Astrocyte (in vitro differentiated cells and primary cell): ENCODE data around the gene MALT1. TPM values are rescaled to one million over a fixed set of nuclear protein-coding genes. Genes with fewer than 3 reads are reported as not detected.

ENCODE experiments used
- DNase-seq: peaks from one replicate; pipeline ENCODE4 v3.0.0-alpha.2; 2010; ENCODE audit warnings: low read depth
- FAIRE-seq: peaks from 2 replicates; lab custom pipeline; 2011; peaks lifted over from hg19 to GRCh38; lab: Jason Lieb, UNC
- H2AFZ ChIP-seq: 2 replicates; pipeline ENCODE4 v1.6.0; 2012; ENCODE audit warnings: low read depth, low read length, inconsistent platforms
- H3K27ac ChIP-seq: 2 replicates; pipeline ENCODE4 v1.5.1; 2011; ENCODE audit warnings: low read depth, low read length, inconsistent platforms
- H3K27me3 ChIP-seq: 2 replicates; pipeline ENCODE4 v1.6.0; 2011; ENCODE audit warnings: low read length, inconsistent platforms; ENCODE audit not compliant: insufficient read depth
- H3K36me3 ChIP-seq: 2 replicates; pipeline ENCODE4 v1.5.1; 2011; ENCODE audit warnings: low read length, inconsistent platforms; ENCODE audit not compliant: insufficient read depth
- H3K4me1 ChIP-seq: 2 replicates; pipeline ENCODE4 v1.5.1; 2011; ENCODE audit warnings: low read length, inconsistent platforms; ENCODE audit not compliant: insufficient read depth
- H3K4me2 ChIP-seq: 2 replicates; pipeline ENCODE4 v1.6.0; 2012; ENCODE audit warnings: low read length, inconsistent platforms
- H3K4me3 ChIP-seq: 2 replicates; pipeline ENCODE4 v1.5.1; 2011; ENCODE audit warnings: low read depth, mild to moderate bottlenecking, low read length, inconsistent platforms; ENCODE audit not compliant: insufficient read depth
- H3K79me2 ChIP-seq: 2 replicates; pipeline ENCODE4 v1.6.0; 2012; ENCODE audit warnings: mild to moderate bottlenecking, low read length, inconsistent platforms; ENCODE audit not compliant: insufficient read depth
- H3K9ac ChIP-seq: 2 replicates; pipeline ENCODE4 v1.6.0; 2012; ENCODE audit warnings: mild to moderate bottlenecking, low read length, inconsistent platforms
- H3K9me3 ChIP-seq: 2 replicates; pipeline ENCODE4 v1.5.1; 2012; ENCODE audit warnings: low read depth, mild to moderate bottlenecking, low read length, inconsistent platforms; ENCODE audit not compliant: insufficient read depth
- H4K20me1 ChIP-seq: 2 replicates; pipeline ENCODE4 v1.6.0; 2012; ENCODE audit warnings: low read length, inconsistent platforms; ENCODE audit not compliant: insufficient read depth
- H3K27ac Mint-ChIP-seq: one replicate; pipeline ENCODE4 v1.8.0; 2021; ENCODE audit warnings: mild to moderate bottlenecking, mixed read lengths; ENCODE audit not compliant: unreplicated experiment
- H3K27me3 Mint-ChIP-seq: one replicate; pipeline ENCODE4 v1.8.0; 2021; ENCODE audit warnings: low read depth, mixed read lengths; ENCODE audit not compliant: unreplicated experiment
- H3K36me3 Mint-ChIP-seq: one replicate; pipeline ENCODE4 v1.8.0; 2021; ENCODE audit warnings: low read depth, mixed read lengths; ENCODE audit not compliant: unreplicated experiment
- H3K4me1 Mint-ChIP-seq: one replicate; pipeline ENCODE4 v1.8.0; 2021; ENCODE audit warnings: low read depth, mixed read lengths; ENCODE audit not compliant: unreplicated experiment
- H3K4me3 Mint-ChIP-seq: one replicate; pipeline ENCODE4 v1.8.0; 2021; ENCODE audit warnings: mild to moderate bottlenecking, moderate library complexity, mixed read lengths; ENCODE audit not compliant: unreplicated experiment
- H3K9me3 Mint-ChIP-seq: one replicate; pipeline ENCODE4 v1.8.0; 2021; ENCODE audit warnings: mild to moderate bottlenecking, mixed read lengths; ENCODE audit not compliant: unreplicated experiment
- CTCF ChIP-seq: IDR thresholded peaks from 2 replicates; pipeline ENCODE4 v1.5.1; 2011; ENCODE audit warnings: low read depth, mild to moderate bottlenecking, inconsistent platforms, low read length, moderate library complexity; ENCODE audit not compliant: insufficient read depth
- EZH2 ChIP-seq: IDR thresholded peaks from 2 replicates; pipeline ENCODE4 v1.6.1; 2012; ENCODE audit warnings: mild to moderate bottlenecking, low read length, inconsistent platforms; ENCODE audit not compliant: insufficient read depth
- total RNA-seq: library from RNA; stranded (reverse); gene quantifications from 2 replicates; pipeline ENCODE4 v1.2.1, GENCODE V29; 2021

The MALT1 gene
- total RNA-seq, 1 donor from 2014 or later: 40.3 TPM

DNA sequence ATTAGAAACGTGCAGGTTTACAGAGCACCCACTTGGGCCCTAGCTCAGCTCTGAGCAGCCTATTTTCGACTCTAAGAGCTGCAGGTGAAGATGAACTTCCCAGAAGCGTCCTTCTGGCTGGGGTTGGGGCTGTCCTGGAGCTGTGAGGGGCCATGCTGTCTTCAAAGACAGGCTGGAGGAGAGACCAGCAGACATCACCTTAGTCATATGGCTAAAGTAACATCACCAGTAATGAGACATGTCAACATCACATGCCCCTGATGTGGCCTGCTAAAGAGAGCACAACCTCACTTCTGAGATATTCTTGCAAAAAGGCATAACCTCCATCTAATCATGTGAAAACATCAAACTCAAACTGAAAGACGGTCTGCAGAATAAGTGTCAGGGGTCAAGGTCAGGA, 106.2 kb downstream of the MALT1 start:
- H3K79me2 ChIP-seq: no peaks in the 10 kb centered on the region
- H3K27me3 ChIP-seq: no peaks in the 10 kb centered on the region
- H4K20me1 ChIP-seq: no peaks in the 10 kb centered on the region
- no peaks in the 10 kb centered on the region for H3K9me3 ChIP-seq
- H3K4me3 ChIP-seq: no peak overlapping the region
- Mint-ChIP-seq H3K4me3 (no peak overlapping the region), H3K27ac (no peak overlapping the region), H3K36me3 (peaks cover under 1% of the 10 kb centered on the region), H3K4me1 (peaks cover 6% of the 10 kb centered on the region), H3K27me3 (no peaks in the 10 kb centered on the region), H3K9me3 (no peaks in the 10 kb centered on the region)
- H2AFZ ChIP-seq: no peak overlapping the region
- H3K4me1 ChIP-seq: no peaks in the 10 kb centered on the region
- TF ChIP-seq CTCF (no peak), EZH2 (no peak)
- DNase-seq (no peak), FAIRE-seq (no peak)
- no peaks in the 10 kb centered on the region for H3K36me3 ChIP-seq
- no peak overlapping the region for H3K9ac ChIP-seq
- H3K27ac ChIP-seq: no peak overlapping the region
- no peak overlapping the region for H3K4me2 ChIP-seq

- Histone ChIP-seq H3K36me3 (no peaks in the 10 kb centered on the region), H3K4me2 (no peak overlapping the region), H3K79me2 (no peaks in the 10 kb centered on the region), H3K27me3 (no peaks in the 10 kb centered on the region), H4K20me1 (no peaks in the 10 kb centered on the region), H3K4me1 (peaks cover 5% of the 10 kb centered on the region), H2AFZ (no peak overlapping the region), H3K9ac (no peak overlapping the region), H3K4me3 (no peak overlapping the region), H3K27ac (no peak overlapping the region), H3K9me3 (no peaks in the 10 kb centered on the region)
- peaks cover 14% of the 10 kb centered on the region for H3K4me1 Mint-ChIP-seq
- H3K27me3 Mint-ChIP-seq: no peaks in the 10 kb centered on the region
- no peak overlapping the region for H3K27ac Mint-ChIP-seq
- no peaks in the 10 kb centered on the region for H3K36me3 Mint-ChIP-seq
- DNase-seq: no peak
- TF ChIP-seq CTCF: no peak
- no peak for TF ChIP-seq EZH2
- H3K9me3 Mint-ChIP-seq: no peaks in the 10 kb centered on the region
- H3K4me3 Mint-ChIP-seq: no peak overlapping the region
- no peak for FAIRE-seq
These were observed 108.3 kb downstream of the MALT1 start for GRCh38 chr18:58779529-58779928.

GRCh38 chr18:58780045-58780444, 108.8 kb downstream of the MALT1 start:
- H3K36me3 Mint-ChIP-seq: no peaks in the 10 kb centered on the region

More at GRCh38 chr18:58780045-58780444, 108.8 kb downstream of the MALT1 start:
- Mint-ChIP-seq H3K4me3 (no peak overlapping the region), H3K27ac (no peak overlapping the region), H3K9me3 (no peaks in the 10 kb centered on the region), H3K4me1 (peaks cover 19% of the 10 kb centered on the region), H3K27me3 (no peaks in the 10 kb centered on the region)
- Histone ChIP-seq H3K9me3 (no peaks in the 10 kb centered on the region), H3K79me2 (no peaks in the 10 kb centered on the region), H3K27ac (no peak overlapping the region), H4K20me1 (no peaks in the 10 kb centered on the region), H2AFZ (no peak overlapping the region), H3K27me3 (no peaks in the 10 kb centered on the region), H3K4me3 (no peak overlapping the region), H3K9ac (no peak overlapping the region), H3K4me2 (no peak overlapping the region), H3K4me1 (peaks cover 10% of the 10 kb centered on the region), H3K36me3 (no peaks in the 10 kb centered on the region)
- FAIRE-seq (no peak), DNase-seq (no peak)
- TF ChIP-seq EZH2: no peak
- no peak for TF ChIP-seq CTCF
